Measurements from ENCODE around the gene MYORG. TPM values are rescaled to one million over a fixed set of nuclear protein-coding genes. Genes with fewer than 3 reads are reported as not detected.

Gene MYORG
- total RNA-seq, 2 donors from 2014 or later = 7.4 to 12.1 TPM

DNA sequence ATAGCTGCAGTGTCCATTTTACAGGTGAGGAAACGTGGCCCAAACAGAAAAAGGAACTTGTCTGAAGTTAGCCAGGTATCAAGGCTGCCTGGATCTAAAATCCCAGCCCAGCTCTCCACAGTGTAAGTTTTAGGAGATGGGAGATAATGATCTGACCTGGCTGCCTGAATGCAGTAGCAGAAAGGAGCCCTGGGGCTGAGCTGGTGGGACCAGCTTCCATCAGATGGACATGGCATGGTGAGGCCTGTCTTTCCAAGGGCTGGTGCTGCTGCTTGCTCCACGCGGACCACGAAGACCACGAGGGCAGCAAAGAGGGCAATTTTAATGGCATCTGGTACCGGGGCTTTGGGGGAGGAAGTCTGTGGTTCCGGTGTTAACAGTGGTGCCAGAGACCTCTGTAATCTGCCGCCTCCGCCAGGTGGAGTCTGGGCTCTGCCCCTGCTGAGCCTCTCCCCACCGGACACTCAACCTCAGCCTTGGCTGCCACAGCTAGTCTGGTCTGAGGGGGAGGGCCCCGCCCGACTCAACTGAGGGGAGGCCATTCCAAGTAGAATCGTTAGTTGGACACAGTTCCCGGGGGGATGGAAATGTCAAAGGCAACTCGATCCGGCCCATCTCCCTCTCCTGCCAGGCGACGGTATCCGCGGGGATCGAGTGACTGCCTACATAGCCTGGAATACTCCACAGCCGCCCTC lies 650 bp downstream of the MYORG start:
- H3K4me1 ChIP-seq (ENCODE audit: control insufficient read depth in 1 of 2, low read depth in 2 of 2) = peaks cover 14 to 27% of the 10 kb centered on the region in 2 donors

DNA sequence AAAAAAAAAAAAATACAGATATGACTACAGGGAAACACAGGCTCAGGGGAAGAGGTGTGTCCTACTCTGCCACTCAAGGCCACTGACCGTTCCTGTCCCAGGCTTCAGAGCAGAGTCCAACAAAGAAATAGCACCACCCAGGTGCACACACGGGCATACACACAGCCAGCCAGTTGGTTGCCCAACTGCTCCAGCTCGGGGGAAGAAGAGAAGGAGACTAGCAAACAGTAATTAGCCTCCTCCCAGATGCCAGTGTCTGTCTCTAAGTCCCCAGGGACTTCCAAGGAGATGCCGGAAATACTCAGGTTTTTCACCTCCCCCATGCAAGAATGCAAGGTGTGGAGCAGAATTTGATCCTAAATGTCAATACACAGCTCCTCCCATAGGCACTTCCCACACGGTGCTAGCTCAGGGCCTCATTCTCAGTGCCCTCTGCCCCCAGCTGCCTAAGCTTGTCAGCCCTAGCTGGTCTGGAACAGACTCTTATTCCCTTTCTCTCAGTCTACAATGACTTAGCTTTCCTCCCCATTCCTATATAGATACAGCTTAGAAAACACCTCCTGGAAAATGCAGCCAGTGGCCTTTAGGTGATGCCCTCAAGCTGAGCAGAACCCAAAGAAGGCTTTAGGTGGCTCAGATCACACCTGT lies 1.7 kb downstream of the MYORG start:
- H3K9me3 ChIP-seq = no peaks in the 10 kb centered on the region
- DNase-seq (ENCODE audit: low spot score) = no peak
- ATAC-seq (ENCODE audit: insufficient number of reproducible peaks, low FRiP score, low read depth) = no peak
- peaks cover 9 to 19% of the 10 kb centered on the region in 2 donors for H3K4me1 ChIP-seq (ENCODE audit: control insufficient read depth in 1 of 2, low read depth in 2 of 2)
- TF ChIP-seq, protein P1, sequence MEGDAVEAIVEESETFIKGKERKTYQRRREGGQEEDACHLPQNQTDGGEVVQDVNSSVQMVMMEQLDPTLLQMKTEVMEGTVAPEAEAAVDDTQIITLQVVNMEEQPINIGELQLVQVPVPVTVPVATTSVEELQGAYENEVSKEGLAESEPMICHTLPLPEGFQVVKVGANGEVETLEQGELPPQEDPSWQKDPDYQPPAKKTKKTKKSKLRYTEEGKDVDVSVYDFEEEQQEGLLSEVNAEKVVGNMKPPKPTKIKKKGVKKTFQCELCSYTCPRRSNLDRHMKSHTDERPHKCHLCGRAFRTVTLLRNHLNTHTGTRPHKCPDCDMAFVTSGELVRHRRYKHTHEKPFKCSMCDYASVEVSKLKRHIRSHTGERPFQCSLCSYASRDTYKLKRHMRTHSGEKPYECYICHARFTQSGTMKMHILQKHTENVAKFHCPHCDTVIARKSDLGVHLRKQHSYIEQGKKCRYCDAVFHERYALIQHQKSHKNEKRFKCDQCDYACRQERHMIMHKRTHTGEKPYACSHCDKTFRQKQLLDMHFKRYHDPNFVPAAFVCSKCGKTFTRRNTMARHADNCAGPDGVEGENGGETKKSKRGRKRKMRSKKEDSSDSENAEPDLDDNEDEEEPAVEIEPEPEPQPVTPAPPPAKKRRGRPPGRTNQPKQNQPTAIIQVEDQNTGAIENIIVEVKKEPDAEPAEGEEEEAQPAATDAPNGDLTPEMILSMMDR (IDR thresholded peaks at IDR 0.05) = no peak
- H3K36me3 ChIP-seq = peaks cover 18% of the 10 kb centered on the region
- H3K27ac ChIP-seq = peak overlapping the region; percentile 4 to 59
- H3K4me3 ChIP-seq = no peak overlapping the region
- H3K27me3 ChIP-seq (replicated peaks; ENCODE audit: insufficient read depth) = no peaks in the 10 kb centered on the region

More for the DNA sequence above, 650 bp downstream of the MYORG start:
- Histone ChIP-seq H3K9me3 (no peaks in the 10 kb centered on the region), H3K36me3 (peaks cover 13% of the 10 kb centered on the region), H3K27me3 (replicated peaks; ENCODE audit: insufficient read depth) (no peaks in the 10 kb centered on the region), H3K27ac (peak overlapping the region; percentile 13 to 59), H3K4me3 (peak overlapping the region; percentile 79)
- ATAC-seq (ENCODE audit: insufficient number of reproducible peaks, low FRiP score, low read depth) (no peak), DNase-seq (ENCODE audit: low spot score) (no peak)
- TF ChIP-seq, protein P1 (IDR thresholded peaks at IDR 0.05) = no peak

DNA sequence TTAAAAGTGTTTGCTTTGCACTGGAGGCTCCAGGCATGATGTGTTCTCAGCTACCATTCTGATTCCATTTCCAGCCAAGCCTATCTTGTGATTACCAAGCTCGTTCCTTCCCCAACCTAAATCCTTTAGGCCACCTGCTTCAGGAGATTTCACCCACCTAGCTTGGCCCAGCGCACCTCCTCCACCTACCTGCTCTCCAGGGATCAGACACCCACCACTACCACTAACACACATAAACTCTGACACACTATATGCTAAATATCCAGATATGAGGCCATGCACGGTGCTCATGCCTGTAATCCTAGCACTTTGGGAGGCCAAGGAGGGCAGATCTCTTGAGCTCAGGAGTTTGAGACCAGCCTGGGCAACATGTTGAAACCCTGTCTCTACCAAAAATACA lies 2.4 kb downstream of the MYORG start:
- DNase-seq (ENCODE audit: low spot score) (no peak), ATAC-seq (ENCODE audit: insufficient number of reproducible peaks, low FRiP score, low read depth) (no peak)
- Histone ChIP-seq H3K36me3 (peaks cover 22% of the 10 kb centered on the region), H3K9me3 (no peaks in the 10 kb centered on the region), H3K27ac (no peak overlapping the region), H3K4me3 (no peak overlapping the region), H3K27me3 (replicated peaks; ENCODE audit: insufficient read depth) (no peaks in the 10 kb centered on the region), H3K4me1 (ENCODE audit: control insufficient read depth in 1 of 2, low read depth in 2 of 2) (peaks cover 6 to 14% of the 10 kb centered on the region in 2 donors)
- TF ChIP-seq, protein P1 (IDR thresholded peaks at IDR 0.05) = no peak

GRCh38 chr9:34373749-34374148 lies 2.9 kb downstream of the MYORG start:
- ATAC-seq (ENCODE audit: insufficient number of reproducible peaks, low FRiP score, low read depth) (no peak), DNase-seq (ENCODE audit: low spot score) (no peak)
- no peak overlapping the region for H3K27ac ChIP-seq
- TF ChIP-seq, protein P1 (IDR thresholded peaks at IDR 0.05) = no peak
- no peak overlapping the region for H3K4me3 ChIP-seq
- H3K9me3 ChIP-seq = no peaks in the 10 kb centered on the region
- H3K27me3 ChIP-seq (replicated peaks; ENCODE audit: insufficient read depth) = no peaks in the 10 kb centered on the region
- H3K4me1 ChIP-seq (ENCODE audit: control insufficient read depth in 1 of 2, low read depth in 2 of 2) = peaks cover 6 to 14% of the 10 kb centered on the region in 2 donors
- peaks cover 22% of the 10 kb centered on the region for H3K36me3 ChIP-seq

DNA sequence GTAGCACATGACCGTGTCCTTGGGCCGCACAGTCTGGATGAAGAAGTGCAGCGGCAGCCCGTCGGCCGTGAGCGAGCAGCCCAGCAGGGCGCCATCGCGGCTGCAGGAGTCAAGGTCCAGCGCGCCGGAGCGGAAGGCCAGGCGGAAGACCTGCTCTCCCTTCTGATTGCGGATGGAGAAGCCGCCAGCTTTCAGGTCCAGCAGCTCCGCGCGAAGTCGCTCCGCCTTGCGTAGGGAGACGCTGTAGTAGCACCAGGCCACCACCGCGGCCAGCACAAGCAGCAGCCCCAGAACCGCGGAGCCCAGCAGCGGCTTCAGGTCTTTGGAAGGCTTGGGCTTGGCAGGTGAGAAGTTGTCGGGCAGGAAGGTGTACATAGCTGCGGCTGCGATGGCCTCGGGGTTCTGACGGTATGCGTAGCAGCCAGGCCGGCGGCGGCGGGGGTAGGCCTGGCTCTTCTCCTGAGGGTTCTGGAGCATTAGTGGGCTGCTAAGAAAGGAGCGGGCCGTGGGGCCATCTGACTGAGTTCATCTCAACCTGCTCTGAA lies 4.2 kb downstream of the MYORG start:
- Histone ChIP-seq H3K27me3 (replicated peaks; ENCODE audit: insufficient read depth) (no peaks in the 10 kb centered on the region), H3K4me3 (no peak overlapping the region), H3K4me1 (ENCODE audit: control insufficient read depth in 1 of 2, low read depth in 2 of 2) (peaks cover 6 to 14% of the 10 kb centered on the region in 2 donors), H3K9me3 (no peaks in the 10 kb centered on the region), H3K36me3 (peaks cover 22% of the 10 kb centered on the region), H3K27ac (no peak overlapping the region)
- TF ChIP-seq, protein P1 (IDR thresholded peaks at IDR 0.05) = no peak
- ATAC-seq (ENCODE audit: insufficient number of reproducible peaks, low FRiP score, low read depth) (no peak), DNase-seq (ENCODE audit: low spot score) (no peak)
